HG03575 (cell line): ENCODE data around the gene PIP5K1C.

ENCODE experiments used
- ATAC-seq: cut with Tn5 transposase; IDR thresholded peaks from one replicate; pipeline ENCODE4 v1.9.1; 2021; ENCODE audit not compliant: unreplicated experiment, insufficient number of reproducible peaks, low FRiP score; ENCODE audit errors: extremely low read depth

Gene PIP5K1C, protein sequence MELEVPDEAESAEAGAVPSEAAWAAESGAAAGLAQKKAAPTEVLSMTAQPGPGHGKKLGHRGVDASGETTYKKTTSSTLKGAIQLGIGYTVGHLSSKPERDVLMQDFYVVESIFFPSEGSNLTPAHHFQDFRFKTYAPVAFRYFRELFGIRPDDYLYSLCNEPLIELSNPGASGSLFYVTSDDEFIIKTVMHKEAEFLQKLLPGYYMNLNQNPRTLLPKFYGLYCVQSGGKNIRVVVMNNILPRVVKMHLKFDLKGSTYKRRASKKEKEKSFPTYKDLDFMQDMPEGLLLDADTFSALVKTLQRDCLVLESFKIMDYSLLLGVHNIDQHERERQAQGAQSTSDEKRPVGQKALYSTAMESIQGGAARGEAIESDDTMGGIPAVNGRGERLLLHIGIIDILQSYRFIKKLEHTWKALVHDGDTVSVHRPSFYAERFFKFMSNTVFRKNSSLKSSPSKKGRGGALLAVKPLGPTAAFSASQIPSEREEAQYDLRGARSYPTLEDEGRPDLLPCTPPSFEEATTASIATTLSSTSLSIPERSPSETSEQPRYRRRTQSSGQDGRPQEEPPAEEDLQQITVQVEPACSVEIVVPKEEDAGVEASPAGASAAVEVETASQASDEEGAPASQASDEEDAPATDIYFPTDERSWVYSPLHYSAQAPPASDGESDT

GRCh38 chr19:3700242-3701032, at the start of gene PIP5K1C:
TSS of gene PIP5K1C (minus strand) at chr19:3700468. CDS start at chr19:3700390, 78 bp downstream.
- no peak for ATAC-seq

DNA sequence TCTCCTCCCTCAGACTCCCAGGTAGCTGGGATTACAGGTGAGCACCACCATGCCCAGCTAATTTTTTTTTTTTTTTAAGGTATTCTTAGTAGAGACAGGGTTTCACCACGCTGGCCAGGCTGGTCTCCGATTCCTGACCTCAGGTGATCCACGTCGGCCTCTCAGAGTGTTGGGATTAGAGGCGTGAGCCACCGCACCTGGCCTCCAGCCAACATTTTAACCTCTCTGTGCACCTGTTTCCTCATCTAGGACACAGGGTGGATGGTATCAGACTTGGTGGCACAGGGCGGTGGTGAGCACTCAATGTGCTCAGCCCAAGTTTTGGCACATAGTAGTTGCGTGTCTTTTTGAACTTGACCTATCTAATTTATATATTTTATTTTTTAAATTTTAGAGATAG, 48.7 kb upstream of the PIP5K1C start:
- ATAC-seq: no peak

DNA sequence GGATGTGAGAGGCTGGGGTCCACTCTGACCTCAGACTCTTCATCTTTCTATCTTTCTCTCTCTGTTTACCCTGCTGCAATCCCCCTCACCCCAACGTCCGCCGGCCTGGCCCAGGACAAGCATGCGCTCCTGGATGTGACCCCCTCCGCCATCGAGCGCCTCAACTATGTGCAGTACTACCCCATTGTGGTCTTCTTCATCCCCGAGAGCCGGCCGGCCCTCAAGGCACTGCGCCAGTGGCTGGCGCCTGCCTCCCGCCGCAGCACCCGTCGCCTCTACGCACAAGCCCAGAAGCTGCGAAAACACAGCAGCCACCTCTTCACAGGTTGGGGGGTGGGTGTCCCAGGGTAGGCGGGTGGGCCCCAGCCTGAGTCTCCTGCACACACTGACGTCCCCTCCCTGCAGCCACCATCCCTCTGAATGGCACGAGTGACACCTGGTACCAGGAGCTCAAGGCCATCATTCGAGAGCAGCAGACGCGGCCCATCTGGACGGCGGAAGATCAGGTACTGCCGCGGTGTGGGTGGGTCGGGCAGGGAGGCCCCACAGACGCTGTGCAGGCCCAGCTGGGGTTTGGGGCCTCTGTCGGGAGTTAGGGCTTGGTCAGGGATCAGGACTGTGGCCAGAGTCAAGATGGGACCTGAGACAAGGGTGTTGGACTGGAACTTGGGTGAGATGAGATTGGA, 46.2 kb upstream of the PIP5K1C start:
- ATAC-seq: no peak

DNA sequence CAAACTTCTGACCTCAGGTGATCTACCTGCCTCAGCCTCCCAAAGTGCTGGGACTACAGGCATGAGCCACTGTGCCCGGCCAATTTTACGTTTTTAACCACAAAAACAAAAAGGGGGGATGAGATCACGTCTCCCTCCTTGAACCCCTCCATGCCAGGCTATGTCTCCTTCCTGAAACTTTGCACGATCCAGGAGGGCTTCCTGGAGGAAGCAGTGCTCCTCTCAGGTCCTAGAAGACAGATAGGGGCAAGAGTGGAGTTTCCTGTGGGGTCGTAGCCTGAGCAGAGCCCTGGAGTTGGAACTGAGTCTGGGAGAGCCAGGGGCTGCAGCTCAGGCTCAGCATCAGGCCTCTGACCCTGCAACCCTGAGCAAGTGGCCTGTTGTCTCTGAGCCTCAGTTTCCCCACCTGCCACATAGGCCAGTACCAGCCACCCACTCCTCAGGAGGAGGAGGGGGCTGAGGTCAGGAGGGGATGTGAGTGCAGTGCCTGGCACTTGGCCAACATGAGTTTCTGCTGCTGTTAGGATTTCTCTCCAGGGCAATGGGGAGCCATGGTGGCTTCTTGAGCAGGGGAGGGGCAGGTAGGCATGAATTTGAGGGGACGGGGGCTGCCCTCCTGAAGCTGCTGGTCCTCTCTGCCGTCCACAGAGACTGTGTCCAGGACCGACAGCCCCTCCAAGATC, 45.2 kb upstream of the PIP5K1C start:
- ATAC-seq: no peak

GRCh38 chr19:3743486-3743885, 43.2 kb upstream of the PIP5K1C start:
- no peak for ATAC-seq

DNA sequence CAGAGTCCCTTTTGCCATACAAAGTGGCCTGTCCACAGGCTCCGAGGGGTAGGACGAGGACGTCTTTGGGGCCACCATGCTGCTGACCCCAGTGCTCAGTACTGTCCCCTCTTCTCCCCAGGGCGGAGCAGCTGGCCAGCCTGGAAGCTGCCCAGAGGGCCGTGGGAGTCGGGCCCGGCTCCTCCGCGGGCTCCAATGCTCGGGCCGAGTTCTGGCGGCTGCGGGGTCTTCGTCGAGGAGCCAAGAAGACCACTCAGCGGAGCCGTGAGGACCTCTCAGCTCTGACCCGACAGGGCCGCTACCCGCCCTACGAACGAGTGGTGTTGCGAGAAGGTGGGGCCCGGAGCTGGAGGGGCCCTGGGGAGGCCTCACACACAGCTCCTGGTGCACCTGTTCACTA, 40.2 kb upstream of the PIP5K1C start:
- no peak for ATAC-seq

DNA sequence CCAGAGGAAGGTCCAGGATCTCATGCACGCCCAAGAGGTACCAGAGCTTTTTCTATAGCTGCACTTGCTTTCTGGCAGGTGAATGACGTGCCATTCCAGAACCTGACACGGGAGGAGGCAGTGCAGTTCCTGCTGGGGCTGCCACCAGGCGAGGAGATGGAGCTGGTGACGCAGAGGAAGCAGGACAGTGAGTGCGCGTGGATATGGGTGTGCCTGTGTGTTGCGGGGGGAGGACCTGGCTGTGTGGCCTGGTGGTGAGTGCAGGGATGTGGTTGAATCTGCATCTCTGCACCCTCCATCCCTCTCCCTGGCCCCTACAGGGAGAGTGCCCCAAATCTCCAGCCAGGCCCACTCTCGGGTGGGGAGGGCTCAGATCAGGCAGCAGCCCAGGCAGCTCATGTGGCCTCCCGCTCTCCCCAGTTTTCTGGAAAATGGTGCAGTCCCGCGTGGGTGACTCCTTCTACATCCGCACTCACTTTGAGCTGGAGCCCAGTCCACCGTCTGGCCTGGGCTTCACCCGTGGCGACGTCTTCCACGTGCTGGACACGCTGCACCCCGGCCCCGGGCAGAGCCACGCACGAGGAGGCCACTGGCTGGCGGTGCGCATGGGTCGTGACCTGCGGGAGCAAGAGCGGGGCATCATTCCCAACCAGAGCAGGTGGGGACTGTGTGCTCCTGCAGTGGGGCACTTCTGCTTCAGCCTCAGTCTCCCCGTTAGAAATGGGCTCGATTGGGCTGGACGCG, 38.4 kb upstream of the PIP5K1C start:
- ATAC-seq: no peak

DNA sequence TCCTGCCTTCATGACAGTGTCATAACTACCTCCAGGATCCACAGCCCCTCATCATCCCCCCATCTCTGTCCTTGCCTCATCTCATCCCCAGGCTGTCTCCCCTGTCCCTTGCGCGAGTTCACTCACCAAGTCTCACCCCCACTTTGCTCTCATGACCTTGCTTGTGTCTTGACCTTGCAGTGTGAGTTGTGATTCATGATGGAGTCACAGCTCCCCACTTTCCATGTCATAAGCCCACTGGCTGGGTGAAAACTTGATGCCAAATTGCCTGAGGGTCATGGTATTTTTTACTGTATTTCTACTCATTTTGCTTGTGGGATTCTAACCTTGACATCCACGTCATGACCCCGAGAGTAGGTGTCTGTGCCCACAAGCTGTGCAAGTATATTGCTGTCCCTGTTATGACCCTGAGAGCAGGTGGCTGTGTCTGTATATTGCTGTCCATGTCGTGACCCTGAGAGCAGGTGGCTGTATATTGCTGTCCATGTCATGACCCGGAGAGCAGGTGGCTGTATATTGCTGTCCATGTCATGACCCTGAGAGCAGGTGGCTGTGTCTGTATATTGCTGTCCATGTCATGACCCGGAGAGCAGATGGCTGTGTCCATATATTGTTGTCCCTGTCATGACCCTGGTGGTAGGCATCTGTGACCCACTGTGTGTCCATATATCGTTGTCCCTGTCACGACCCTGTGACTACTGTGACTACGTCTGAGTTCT, 37.4 kb upstream of the PIP5K1C start:
- ATAC-seq: no peak

- ATAC-seq: no peak
Observed at GRCh38 chr19:3736106-3736724, 35.9 kb upstream of the PIP5K1C start.

DNA sequence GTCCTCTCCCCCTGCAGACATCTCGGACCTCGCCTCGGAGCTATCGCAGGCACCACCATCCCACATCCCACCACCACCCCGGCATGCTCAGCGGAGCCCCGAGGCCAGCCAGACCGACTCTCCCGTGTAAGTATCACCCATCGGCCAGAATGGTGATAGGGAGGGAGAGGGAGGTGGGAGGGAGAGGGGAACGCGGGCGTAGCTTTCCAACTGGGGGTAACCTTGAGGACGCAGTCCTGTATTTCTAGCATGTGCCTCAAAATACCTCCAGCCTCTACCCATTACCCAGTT, 34.0 kb upstream of the PIP5K1C start:
- ATAC-seq: no peak

DNA sequence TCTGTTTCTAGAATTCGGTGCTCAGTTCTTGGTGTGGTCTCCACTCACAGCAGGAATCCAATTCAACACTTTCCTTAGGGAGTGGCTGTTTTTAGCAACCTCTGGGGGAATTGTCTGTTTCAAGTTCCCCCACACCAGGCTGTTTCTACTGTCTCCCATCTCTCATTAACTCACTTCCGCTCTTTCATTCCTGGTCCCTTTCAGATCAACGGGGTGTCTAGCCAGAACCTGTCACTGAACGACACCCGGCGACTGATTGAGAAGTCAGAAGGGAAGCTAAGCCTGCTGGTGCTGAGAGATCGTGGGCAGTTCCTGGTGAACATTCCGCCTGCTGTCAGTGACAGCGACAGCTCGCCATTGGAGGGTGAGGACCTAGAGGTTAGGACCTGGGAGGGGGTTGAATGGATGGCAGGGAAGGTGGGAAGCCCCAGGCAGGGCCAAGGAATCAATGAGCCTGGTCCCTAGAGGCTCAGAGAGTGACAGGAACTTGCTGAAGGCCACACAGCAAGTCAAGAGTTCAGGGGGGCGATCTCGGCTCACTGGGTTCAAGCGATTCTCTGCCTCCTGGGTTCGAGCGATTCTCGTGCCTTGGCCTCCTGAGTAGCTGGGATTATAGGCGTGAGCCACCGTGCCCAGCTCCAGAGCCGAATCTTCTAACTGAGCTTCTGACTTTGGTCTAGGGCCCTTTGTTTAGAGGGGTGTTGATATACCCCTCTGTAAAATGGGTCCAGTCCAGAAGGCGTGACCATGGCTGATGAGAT, 33.5 kb upstream of the PIP5K1C start:
- no peak for ATAC-seq

- ATAC-seq: no peak
Observed at GRCh38 chr19:3732108-3732507, 31.8 kb upstream of the PIP5K1C start.

- ATAC-seq: no peak
Observed at GRCh38 chr19:3730457-3730958, 30.2 kb upstream of the PIP5K1C start.

- no peak for ATAC-seq
Observed at GRCh38 chr19:3725640-3726310, 25.5 kb upstream of the PIP5K1C start.

DNA sequence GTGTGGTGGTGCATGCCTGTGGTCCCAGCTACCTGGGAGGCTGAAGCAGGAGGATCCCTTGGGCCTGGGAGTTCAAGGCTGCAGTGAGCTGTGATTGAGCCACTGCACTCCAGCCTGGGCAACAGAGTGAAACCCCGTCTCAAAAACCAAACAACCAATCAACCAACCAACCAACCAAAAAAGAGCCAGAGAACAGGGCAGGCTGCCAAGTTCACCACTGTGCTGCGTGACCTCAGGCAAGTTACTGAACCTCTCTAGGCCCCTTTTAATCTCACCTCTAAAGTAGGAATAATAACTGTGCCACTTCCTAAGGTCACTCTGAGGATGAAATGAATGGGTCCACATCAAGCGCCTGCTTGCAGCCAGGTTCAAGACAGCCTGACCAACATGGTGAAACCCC, 24.9 kb upstream of the PIP5K1C start:
- ATAC-seq: no peak

- no peak for ATAC-seq
Observed at GRCh38 chr19:3723883-3724282, 23.6 kb upstream of the PIP5K1C start.
